HG02759 (cell line): Measurements from ENCODE around the gene SELP.

ENCODE experiments used
- ATAC-seq: cut with Tn5 transposase; IDR thresholded peaks from one replicate; pipeline ENCODE4 v1.9.1; 2021; ENCODE audit warnings: mild to moderate bottlenecking, moderate library complexity; ENCODE audit not compliant: unreplicated experiment

Gene SELP

GRCh38 chr1:169623132-169623926 lies 6.6 kb downstream of the SELP start:
- ATAC-seq: no peak

- ATAC-seq: no peak
Measured at GRCh38 chr1:169620565-169620964, 9.4 kb downstream of the SELP start.

GRCh38 chr1:169618367-169618766 lies 11.6 kb downstream of the SELP start:
- no peak for ATAC-seq

- no peak for ATAC-seq
Measured at GRCh38 chr1:169615803-169616202, 14.1 kb downstream of the SELP start.

GRCh38 chr1:169610858-169611257 lies 19.1 kb downstream of the SELP start:
- no peak for ATAC-seq

GRCh38 chr1:169610108-169610507 lies 19.8 kb downstream of the SELP start:
- no peak for ATAC-seq

- no peak for ATAC-seq
Measured at GRCh38 chr1:169608226-169608625, 21.7 kb downstream of the SELP start.

- ATAC-seq: peak; percentile 59
Measured at GRCh38 chr1:169604781-169605560, 25.0 kb downstream of the SELP start.

- ATAC-seq: no peak
Measured at GRCh38 chr1:169601096-169601881, 28.6 kb downstream of the SELP start.

GRCh38 chr1:169595764-169596711 lies 33.9 kb downstream of the SELP start:
- no peak for ATAC-seq

- peak; percentile 81 for ATAC-seq
Measured at GRCh38 chr1:169594391-169594790, 35.5 kb downstream of the SELP start.

- ATAC-seq: no peak
Measured at GRCh38 chr1:169590932-169591331, 39.0 kb downstream of the SELP start.

GRCh38 chr1:169588785-169589485 lies 41.0 kb downstream of the SELP start:
- ATAC-seq: no peak

- ATAC-seq: no peak
Measured at GRCh38 chr1:169588112-169588511, 41.8 kb downstream of the SELP start.

GRCh38 chr1:169586395-169587255 lies 43.3 kb downstream of the SELP start, which contains the start of gene F5:
TSS of gene F5 (minus strand) at chr1:169586481. CDS start at chr1:169586386, 95 bp downstream.
- peak; percentile 97 for ATAC-seq

GRCh38 chr1:169586067-169586394 lies 43.9 kb downstream of the SELP start:
- ATAC-seq: peak; percentile 38

- ATAC-seq: no peak
Measured at GRCh38 chr1:169585181-169585580, 44.7 kb downstream of the SELP start.

- ATAC-seq: no peak
Measured at GRCh38 chr1:169584483-169585144, 45.3 kb downstream of the SELP start.
